ENCODE data around the gene DGKD. TPM values are rescaled to one million over a fixed set of nuclear protein-coding genes. Genes with fewer than 3 reads are reported as not detected.

The DGKD gene
- total and polyA plus RNA-seq, 9 of the 15 experiments (the other 6 are each of a cell fraction or from before 2014, with no cell fraction given): 0.52 to 29.5 (median 10.6) TPM

DNA sequence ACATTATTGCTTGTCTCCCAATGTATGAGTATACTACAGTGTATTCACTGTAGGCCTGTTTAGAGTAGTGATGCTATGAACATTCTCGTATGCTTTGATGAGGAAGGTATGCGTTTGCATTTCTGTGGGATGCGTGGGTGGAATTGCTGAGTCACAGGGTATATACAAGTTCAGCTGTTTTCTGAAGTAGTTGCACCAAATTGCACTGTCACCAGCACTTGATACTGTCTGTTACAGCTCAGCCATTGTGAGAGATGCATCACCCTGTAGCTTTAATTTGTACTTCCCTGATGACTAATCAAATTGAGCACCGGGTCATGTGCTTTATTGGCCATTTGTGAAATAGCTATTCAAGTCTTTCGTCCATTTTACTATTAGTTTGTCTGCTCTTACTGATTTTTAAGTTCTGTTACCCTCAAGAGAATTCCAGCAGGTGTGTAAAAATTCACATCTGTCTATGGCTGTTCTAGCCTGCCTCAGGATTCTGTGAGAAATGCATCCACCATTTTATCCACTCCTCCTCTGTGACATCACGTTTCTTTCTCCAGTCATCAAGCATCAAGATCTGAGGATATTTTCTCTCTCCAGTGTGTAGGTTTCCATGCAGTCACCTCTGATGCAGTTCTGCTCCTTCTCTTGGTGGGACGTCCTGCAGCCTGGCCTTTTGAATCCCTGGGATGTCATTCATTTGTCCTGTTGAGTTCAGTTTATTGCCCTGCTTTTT lies 72.5 kb downstream of the DGKD start (continued):
- TF ChIP-seq, protein P1, sequence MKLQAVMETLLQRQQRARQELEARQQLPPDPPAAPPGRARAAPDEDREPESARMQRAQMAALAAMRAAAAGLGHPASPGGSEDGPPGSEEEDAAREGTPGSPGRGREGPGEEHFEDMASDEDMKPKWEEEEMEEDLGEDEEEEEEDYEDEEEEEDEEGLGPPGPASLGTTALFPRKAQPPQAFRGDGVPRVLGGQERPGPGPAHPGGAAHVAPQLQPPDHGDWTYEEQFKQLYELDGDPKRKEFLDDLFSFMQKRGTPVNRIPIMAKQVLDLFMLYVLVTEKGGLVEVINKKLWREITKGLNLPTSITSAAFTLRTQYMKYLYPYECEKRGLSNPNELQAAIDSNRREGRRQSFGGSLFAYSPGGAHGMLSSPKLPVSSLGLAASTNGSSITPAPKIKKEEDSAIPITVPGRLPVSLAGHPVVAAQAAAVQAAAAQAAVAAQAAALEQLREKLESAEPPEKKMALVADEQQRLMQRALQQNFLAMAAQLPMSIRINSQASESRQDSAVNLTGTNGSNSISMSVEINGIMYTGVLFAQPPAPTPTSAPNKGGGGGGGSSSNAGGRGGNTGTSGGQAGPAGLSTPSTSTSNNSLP (IDR thresholded peaks at IDR 0.05; ENCODE audit: borderline replicate concordance, low read depth, low read length): peak; percentile 97
- TF ChIP-seq RBM25 (IDR thresholded peaks at IDR 0.05; ENCODE audit: low read depth, low read length, severe bottlenecking) (peak; percentile 38), ZNF668 (CRISPR knock-in tag; IDR thresholded peaks at IDR 0.05) (no peak), PCBP2 (IDR thresholded peaks at IDR 0.05; ENCODE audit: low read depth, low read length, poor library complexity, severe bottlenecking) (no peak), SREBF1 (IDR thresholded peaks at IDR 0.05; ENCODE audit: borderline replicate concordance, low read depth, low read length) (no peak), ZEB2 (IDR thresholded peaks at IDR 0.05) (peak; percentile 71), CBFA2T3 (IDR thresholded peaks at IDR 0.05) (peak; percentile 63), ZNF589 (CRISPR knock-in tag; IDR thresholded peaks at IDR 0.05; ENCODE audit: low read depth) (no peak), ZNF766 (CRISPR knock-in tag; conservative IDR thresholded peaks at IDR 0.05) (0 out of 2 replicates have a peak, but pooled peaks have one; percentile 38), SMARCC2 (IDR thresholded peaks at IDR 0.05; ENCODE audit: low read depth) (peak; percentile 70), DACH1 (IDR thresholded peaks at IDR 0.05; ENCODE audit: partially characterized antibody) (peak; percentile 90), CREM (IDR thresholded peaks at IDR 0.05; ENCODE audit: low read depth) (peak; percentile 52), ARID1B (IDR thresholded peaks at IDR 0.05) (peak; percentile 84), PYGO2 (tag; IDR thresholded peaks at IDR 0.05) (no peak), TEAD4 (IDR thresholded peaks at IDR 0.05; ENCODE audit: low read length) (peak; percentile 76), TEAD4 (CRISPR knock-in tag; IDR thresholded peaks at IDR 0.05; ENCODE audit: borderline replicate concordance) (no peak), NFE2 (IDR thresholded peaks at IDR 0.05; ENCODE audit: low read depth) (peak; percentile 99), SPI1 (IDR thresholded peaks at IDR 0.05; ENCODE audit: borderline replicate concordance, low read depth, low read length) (no peak), HDAC1 (IDR thresholded peaks at IDR 0.05) (peak in 1 of 2 experiments; percentile 81; a peak in 2 of 4 replicates), KAT7 (CRISPR knock-in tag; IDR thresholded peaks at IDR 0.05; ENCODE audit: borderline replicate concordance) (no peak), JUN (IDR thresholded peaks at IDR 0.05; ENCODE audit: borderline replicate concordance, low read depth, low read length) (peak; percentile 73; the same call in 1 of the 2 replicates), JUN (CRISPR knock-in tag; IDR thresholded peaks at IDR 0.05; ENCODE audit: borderline replicate concordance) (no peak), ZNF143 (CRISPR knock-in tag; IDR thresholded peaks at IDR 0.05) (no peak)
- TF ChIP-seq, protein P2, sequence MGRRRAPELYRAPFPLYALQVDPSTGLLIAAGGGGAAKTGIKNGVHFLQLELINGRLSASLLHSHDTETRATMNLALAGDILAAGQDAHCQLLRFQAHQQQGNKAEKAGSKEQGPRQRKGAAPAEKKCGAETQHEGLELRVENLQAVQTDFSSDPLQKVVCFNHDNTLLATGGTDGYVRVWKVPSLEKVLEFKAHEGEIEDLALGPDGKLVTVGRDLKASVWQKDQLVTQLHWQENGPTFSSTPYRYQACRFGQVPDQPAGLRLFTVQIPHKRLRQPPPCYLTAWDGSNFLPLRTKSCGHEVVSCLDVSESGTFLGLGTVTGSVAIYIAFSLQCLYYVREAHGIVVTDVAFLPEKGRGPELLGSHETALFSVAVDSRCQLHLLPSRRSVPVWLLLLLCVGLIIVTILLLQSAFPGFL (CRISPR knock-in tag; IDR thresholded peaks at IDR 0.05): no peak
- TF ChIP-seq, protein P3, sequence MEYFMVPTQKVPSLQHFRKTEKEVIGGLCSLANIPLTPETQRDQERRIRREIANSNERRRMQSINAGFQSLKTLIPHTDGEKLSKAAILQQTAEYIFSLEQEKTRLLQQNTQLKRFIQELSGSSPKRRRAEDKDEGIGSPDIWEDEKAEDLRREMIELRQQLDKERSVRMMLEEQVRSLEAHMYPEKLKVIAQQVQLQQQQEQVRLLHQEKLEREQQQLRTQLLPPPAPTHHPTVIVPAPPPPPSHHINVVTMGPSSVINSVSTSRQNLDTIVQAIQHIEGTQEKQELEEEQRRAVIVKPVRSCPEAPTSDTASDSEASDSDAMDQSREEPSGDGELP (CRISPR knock-in tag; IDR thresholded peaks at IDR 0.05; ENCODE audit: borderline replicate concordance): peak; percentile 86
- TF ChIP-seq, protein P4, sequence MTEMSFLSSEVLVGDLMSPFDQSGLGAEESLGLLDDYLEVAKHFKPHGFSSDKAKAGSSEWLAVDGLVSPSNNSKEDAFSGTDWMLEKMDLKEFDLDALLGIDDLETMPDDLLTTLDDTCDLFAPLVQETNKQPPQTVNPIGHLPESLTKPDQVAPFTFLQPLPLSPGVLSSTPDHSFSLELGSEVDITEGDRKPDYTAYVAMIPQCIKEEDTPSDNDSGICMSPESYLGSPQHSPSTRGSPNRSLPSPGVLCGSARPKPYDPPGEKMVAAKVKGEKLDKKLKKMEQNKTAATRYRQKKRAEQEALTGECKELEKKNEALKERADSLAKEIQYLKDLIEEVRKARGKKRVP (CRISPR knock-in tag; IDR thresholded peaks at IDR 0.05): no peak
